Activated CD8-positive, alpha-beta T cell treated with anti-CD3 and anti-CD28 coated beads for 36 hours (primary cell): ENCODE results near the gene RALGDS. TPM values are rescaled to one million over a fixed set of nuclear protein-coding genes. Genes with fewer than 3 reads are reported as not detected.

Source experiments
- ATAC-seq: fragments of 200-7000 bp; cut with Tn5 transposase; one replicate; pipeline ENCODE4 v1.10.0; 2021; ENCODE audit warnings: mild to moderate bottlenecking, moderate library complexity
- CTCF ChIA-PET: fragments of 350-600 bp; sonication (Branson Sonifier 250); formaldehyde crosslinking; loops from one replicate; lab custom pipeline; 2021; ENCODE audit warnings: antibody characterized with exemption; lab: Charles Lee
- POLR2A ChIA-PET: fragments of 350-600 bp; sonication (Branson Sonifier 250); formaldehyde crosslinking; loops from one replicate; lab custom pipeline; 2021; ENCODE audit warnings: antibody characterized with exemption; lab: Charles Lee
- DNase-seq: peaks from one replicate; pipeline ENCODE4 v3.0.0-alpha.2; 2020
- H3K27ac Mint-ChIP-seq: one replicate; pipeline ENCODE4 v1.8.0; 2021; ENCODE audit warnings: mild to moderate bottlenecking, mixed read lengths
- H3K27me3 Mint-ChIP-seq: one replicate; pipeline ENCODE4 v1.8.0; 2021; ENCODE audit warnings: mixed read lengths
- H3K36me3 Mint-ChIP-seq: one replicate; pipeline ENCODE4 v1.8.0; 2021; ENCODE audit warnings: low read depth, mixed read lengths
- H3K4me1 Mint-ChIP-seq: one replicate; pipeline ENCODE4 v1.8.0; 2021; ENCODE audit warnings: low read depth, mixed read lengths
- H3K4me3 Mint-ChIP-seq: one replicate; pipeline ENCODE4 v1.8.0; 2021; ENCODE audit warnings: mild to moderate bottlenecking, moderate library complexity, mixed read lengths
- H3K9me3 Mint-ChIP-seq: one replicate; pipeline ENCODE4 v1.8.0; 2021; ENCODE audit warnings: mixed read lengths
- CTCF ChIP-seq: fragments of 200-600 bp; IDR thresholded peaks from one replicate; pipeline ENCODE4 v1.8.0; 2022; ENCODE audit warnings: antibody characterized with exemption, mild to moderate bottlenecking
- intact Hi-C: fragments of 100-400 bp; cut with micrococcal nuclease; formaldehyde crosslinking; loops from one replicate; pipeline ENCODE4 v1.10.0; 2022
- total RNA-seq, 2 experiments: library from RNA; stranded (reverse); gene quantifications; one replicate each; pipeline ENCODE4 v1.2.3, GENCODE V29; 2021

Gene RALGDS
- total RNA-seq, 2 experiments from 2014 or later: 80.5 to 88.2 TPM

- no peak for TF ChIP-seq CTCF
- Mint-ChIP-seq H3K36me3 (no peaks in the 10 kb centered on the region), H3K4me1 (no peaks in the 10 kb centered on the region), H3K4me3 (no peak overlapping the region), H3K9me3 (no peaks in the 10 kb centered on the region), H3K27me3 (no peaks in the 10 kb centered on the region), H3K27ac (no peak overlapping the region)
- no peak for ATAC-seq
- ChIA-PET CTCF (interaction anchor here (0.6 to 1.0 kb wide), 3 partner anchors 34 to 50 kb away, joined by 3 read pairs; no protein-coding TSS in a partner anchor), POLR2A (interaction anchor here (1.6 to 2.3 kb wide), 2 partner anchors 9 to 49 kb away, joined by 3 to 6 read pairs; partner anchors contain the start of gene GTF3C5)
- DNase-seq: no peak
- intact Hi-C loops: no loop called here
Observed at GRCh38 chr9:133080161-133080560, 40.9 kb downstream of the RALGDS start.

DNA sequence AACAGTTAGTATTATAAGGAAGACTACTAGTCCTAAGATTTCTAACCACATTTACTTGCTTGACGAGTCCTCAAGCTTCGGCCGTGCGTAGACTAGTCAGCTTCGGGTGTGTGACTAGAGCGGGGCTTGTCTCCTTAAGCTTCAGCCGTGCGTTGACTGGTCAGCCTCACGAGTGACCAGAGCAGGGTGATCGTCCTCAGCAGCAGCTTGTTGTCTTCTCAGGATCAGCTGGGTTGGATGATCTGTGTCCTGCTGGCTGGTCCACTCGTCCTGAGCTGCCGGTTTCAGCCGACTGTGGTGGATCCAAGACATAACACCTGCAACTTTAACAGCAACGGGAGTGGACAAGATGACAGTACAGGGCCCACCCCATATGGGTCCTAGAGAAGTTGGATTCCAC lies 42.6 kb downstream of the RALGDS start:
- Mint-ChIP-seq H3K27me3 (no peaks in the 10 kb centered on the region), H3K4me3 (no peak overlapping the region), H3K4me1 (no peaks in the 10 kb centered on the region), H3K36me3 (no peaks in the 10 kb centered on the region), H3K27ac (no peak overlapping the region), H3K9me3 (no peaks in the 10 kb centered on the region)
- no peak for ATAC-seq
- ChIA-PET POLR2A (interaction anchor here (2.3 kb wide), 1 partner anchor 47 kb away, joined by 6 read pairs; the partner anchor contains the start of gene GTF3C5), CTCF (interaction anchor here (0.6 to 1.3 kb wide), 5 partner anchors 16 to 107 kb away, joined by 4 to 5 read pairs (median 4); no protein-coding TSS in a partner anchor)
- intact Hi-C loops: no loop called here
- no peak for DNase-seq
- TF ChIP-seq CTCF: no peak

DNA sequence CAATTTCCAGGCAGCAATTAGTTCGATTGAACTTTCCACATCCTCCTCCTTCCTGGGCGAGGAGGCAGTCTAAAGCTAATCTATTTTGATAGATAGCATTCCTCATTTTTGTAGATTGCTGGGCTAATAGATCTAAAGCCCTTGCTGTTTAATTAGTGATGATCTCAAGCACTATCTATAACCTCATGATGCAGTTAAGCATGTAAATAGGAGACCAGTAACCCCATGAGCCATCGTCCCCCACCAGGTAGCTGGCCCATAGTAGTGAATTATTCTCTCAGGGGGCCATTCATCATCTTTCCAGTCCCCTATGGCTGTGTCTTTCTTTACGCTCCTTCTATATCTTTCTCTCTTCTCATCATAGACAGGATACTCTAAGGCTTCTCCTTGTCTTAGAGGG lies 44.3 kb downstream of the RALGDS start:
- POLR2A ChIA-PET: interaction anchor here (0.7 to 1.3 kb wide), 2 partner anchors 13 to 21 kb away, joined by 3 read pairs; no protein-coding TSS in a partner anchor
- Mint-ChIP-seq H3K4me3 (no peak overlapping the region), H3K27ac (no peak overlapping the region), H3K36me3 (peaks cover 2% of the 10 kb centered on the region), H3K9me3 (no peaks in the 10 kb centered on the region), H3K4me1 (no peaks in the 10 kb centered on the region), H3K27me3 (no peaks in the 10 kb centered on the region)
- intact Hi-C loops: no loop called here
- no peak for DNase-seq
- TF ChIP-seq CTCF: no peak
- ATAC-seq: no peak
- CTCF ChIA-PET: interaction anchor here (1.2 to 3.2 kb wide), 5 partner anchors 26 to 95 kb away, joined by 3 to 14 read pairs (median 5); no protein-coding TSS in a partner anchor

- ChIA-PET CTCF (interaction anchor here (0.8 to 3.2 kb wide), 5 partner anchors 12 to 94 kb away, joined by 3 to 14 read pairs (median 3); no protein-coding TSS in a partner anchor), POLR2A (interaction anchor here (1.1 kb wide), 1 partner anchor 19 kb away, joined by 3 read pairs; no protein-coding TSS in a partner anchor)
- intact Hi-C loops: no loop called here
- peaks cover 4% of the 10 kb centered on the region for H3K36me3 Mint-ChIP-seq
- no peak for ATAC-seq
- no peak overlapping the region for H3K4me3 Mint-ChIP-seq
- no peak for TF ChIP-seq CTCF
- no peaks in the 10 kb centered on the region for H3K9me3 Mint-ChIP-seq
- H3K27ac Mint-ChIP-seq: no peak overlapping the region
- H3K4me1 Mint-ChIP-seq: no peaks in the 10 kb centered on the region
- H3K27me3 Mint-ChIP-seq: no peaks in the 10 kb centered on the region
- DNase-seq: no peak
Observed at GRCh38 chr9:133075925-133076630, 45.0 kb downstream of the RALGDS start.
